ENCODE measurements around the gene MPDZ.

Gene MPDZ

DNA sequence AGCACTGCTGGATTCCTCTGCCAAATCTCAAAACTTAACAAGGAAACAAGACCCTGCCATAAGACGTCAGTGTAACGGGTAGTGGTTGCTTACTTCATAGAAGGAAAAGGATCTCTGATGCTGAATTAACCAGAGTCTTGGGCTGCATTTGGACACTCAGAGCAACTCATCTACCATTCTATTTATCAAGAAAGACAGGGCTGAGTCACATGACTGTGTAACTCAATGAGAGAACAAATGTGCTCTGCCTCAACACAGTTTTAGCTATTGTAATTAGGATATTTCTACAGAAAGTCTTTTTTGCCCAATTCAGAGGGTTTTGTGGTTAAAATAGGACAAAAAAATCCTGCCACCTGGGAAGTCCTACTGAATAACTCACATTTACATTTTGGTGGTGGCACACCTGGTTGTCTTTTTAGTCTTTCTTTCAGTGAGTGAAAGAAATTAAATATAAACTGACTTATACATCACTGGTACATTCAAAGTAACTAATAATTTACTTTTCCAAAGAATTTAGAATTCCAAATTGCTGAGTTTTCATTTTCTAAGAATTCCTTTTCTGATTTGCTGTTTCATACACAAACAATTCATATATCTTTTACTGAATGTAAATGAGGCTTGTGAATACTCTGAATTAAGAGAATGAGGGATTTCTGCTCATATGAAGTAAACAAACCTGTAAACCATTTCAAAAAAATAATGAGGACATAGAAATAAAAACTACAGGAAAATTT lies 104.4 kb downstream of the MPDZ start:
- DNase-seq = no peak

DNA sequence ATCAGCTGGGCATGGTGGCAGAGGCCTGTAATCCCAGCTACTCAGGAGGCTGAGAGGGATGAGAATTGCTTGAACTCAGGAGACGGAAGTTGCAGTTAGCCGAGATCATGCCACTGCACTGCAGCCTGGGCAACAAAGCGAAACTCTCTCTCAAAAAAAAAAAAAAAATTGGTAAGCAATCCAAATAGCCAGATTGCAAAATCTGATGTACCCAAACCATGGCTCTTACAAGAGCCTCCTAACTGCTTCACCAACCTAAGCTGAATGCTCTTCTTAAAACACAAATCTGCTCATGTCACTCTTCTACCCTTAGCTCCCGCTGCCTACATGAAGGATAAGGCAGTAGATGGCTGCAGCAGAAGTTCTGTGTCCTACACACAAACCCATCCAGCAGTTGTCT lies 105.9 kb downstream of the MPDZ start:
- no peak for DNase-seq

DNA sequence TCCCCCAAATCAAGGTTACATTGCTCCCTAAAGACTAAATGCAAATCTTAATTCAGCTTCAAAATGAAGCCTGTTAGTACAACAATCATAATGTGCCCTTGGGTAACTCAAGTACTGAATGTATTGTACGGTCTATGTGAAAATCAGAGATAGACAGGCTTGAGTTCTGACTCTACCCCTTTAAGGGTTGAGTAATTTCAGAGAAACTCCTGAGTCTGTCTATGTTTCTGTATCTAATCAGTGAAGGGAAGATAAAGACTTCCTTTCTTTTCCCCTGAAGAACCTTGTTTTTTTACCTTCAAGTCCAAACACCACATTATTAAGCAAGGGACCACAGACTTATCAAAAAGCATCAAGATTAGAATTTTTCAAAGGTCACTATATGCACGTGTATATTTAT lies 108.2 kb downstream of the MPDZ start:
- DNase-seq = no peak

DNA sequence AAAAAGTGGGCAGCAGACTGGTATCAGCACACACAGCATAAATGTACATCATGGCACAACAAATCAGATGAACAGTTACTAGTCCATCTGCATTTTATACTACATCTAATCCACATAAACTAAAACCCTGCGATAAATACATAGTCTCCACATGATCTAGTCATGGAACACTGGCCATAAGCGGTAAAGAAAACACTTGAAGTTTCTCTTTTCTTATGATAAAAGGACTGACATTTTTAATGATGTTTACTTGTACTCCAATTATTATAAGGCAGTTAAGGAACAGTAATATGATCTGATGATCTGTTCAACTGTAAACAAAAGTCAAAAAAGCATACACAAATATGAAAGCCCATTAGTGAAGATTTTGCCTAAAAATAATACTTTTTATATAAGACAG lies 112.5 kb downstream of the MPDZ start:
- DNase-seq = no peak

DNA sequence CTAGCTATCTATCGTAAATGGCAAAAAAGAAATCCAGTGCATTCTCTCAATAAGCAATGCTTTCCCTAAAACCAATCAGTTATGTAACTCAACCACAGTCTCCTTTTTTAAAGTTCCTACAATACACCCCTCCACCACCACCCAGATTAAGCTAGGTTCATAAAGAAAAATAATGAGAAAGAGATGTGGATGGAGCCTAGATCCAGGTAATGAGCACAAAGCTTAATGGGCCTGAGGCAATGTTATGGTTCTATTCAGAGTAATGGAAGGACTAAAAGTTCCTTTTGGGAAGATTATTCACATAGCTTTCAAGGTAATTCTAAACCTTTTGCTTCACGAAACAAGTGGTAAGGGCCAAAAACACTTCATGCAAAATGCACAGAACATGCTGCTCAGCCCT lies 113.5 kb downstream of the MPDZ start:
- no peak for DNase-seq

DNA sequence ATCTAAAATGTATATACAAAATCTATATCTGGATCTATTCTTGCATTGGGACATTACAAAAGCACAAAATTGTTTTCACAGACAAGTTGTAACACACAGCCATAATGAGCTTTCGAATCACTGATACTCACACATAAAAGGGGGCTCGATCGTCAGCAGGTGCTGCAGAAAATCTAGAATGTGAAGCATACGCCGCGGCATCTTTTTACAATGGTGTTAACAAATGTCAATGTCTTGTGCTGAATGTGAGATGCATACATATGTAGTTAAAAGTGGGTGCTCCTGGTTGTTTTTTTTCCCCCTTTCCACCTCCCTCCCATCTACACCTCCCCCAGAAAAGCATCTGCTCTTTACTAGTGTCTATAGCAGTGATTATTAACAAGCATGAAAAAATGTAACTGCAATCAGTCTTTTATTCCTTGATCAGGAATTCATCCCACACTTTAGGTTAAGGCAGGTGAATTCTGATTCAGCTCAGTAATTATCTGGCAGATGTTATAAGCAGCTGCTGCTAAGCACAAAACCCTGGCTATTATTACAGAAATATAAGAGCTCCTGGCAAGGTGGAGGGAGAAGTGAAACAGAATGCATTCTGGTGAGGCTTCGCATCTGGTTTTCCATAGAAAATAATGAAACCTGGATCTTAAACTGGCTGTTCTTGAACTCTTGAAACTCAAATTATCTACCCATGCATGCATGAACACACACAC lies 114.1 kb downstream of the MPDZ start:
- DNase-seq = no peak

DNA sequence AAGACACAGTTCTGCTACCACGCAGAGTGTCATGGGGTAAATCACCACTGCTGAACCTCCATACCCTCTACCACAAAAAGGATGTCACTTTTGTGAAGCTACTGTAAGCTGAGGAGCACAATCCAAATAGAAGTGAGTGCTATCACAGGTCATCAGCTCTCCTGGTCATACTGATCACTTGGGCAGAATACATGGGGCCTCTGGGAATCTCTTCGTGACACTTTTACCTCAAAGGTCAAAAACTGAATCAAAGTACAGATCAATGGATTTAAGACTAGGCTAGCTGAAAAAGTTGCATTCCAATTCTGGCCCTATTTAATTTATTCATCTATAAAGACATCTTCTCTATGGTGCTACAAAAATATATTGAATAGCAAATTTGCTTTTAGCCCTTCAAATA lies 115.5 kb downstream of the MPDZ start:
- DNase-seq = no peak

DNA sequence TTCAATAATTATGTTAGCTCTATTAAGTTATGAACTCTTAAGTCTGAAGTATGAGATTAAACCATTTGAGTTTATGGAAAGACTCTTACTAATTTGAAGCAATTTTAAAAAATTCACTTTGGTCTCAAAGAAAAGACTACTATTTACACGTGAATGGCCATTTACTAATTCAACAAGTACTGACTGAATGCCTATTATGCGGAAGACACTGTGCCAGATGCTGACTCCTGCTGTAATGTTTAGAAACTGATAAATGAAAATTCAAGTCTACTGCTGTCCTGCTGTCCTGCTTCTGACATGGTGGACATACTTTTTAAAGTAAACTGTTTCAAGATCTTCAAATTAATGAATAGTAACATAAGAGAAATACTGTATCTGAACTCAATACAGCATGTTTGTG lies 116.2 kb downstream of the MPDZ start:
- DNase-seq = no peak

DNA sequence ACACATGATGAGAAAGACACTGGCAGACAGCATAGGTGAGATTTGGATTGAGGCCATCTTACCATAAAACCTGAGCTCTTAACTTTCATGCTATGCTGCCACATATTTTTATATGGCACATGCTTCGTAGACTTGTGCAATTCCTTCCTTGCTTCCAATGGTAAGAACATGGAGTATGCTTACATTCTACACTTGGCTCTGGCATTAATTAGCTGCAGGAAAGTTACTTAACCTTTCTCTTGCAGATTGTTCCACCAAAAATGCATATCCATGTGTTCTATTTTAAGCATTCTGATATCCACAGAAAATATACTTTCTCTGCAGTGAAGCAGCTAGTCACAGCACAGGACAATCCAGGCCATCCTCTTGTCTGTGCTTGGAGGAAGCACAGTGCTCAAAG lies 119.4 kb downstream of the MPDZ start:
- no peak for DNase-seq

DNA sequence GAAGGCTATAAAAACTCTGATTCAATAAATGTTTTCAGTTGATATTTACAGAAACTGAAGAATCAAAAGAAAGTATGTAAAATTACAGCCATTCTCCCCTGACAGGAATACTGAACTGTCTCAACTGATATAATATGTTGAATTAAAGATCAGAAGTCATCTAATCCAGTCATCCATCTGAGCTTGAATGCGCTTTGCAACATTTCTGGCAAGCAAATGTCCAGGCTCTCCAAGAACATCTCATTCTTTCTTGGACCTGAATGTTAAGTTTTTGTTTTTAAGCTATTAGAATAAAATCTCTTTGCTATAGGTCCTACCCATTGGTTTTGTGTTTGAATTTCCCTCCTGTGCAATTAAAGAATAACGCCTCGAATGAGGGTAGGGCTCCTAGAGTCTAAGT lies 120.5 kb downstream of the MPDZ start:
- DNase-seq = no peak

DNA sequence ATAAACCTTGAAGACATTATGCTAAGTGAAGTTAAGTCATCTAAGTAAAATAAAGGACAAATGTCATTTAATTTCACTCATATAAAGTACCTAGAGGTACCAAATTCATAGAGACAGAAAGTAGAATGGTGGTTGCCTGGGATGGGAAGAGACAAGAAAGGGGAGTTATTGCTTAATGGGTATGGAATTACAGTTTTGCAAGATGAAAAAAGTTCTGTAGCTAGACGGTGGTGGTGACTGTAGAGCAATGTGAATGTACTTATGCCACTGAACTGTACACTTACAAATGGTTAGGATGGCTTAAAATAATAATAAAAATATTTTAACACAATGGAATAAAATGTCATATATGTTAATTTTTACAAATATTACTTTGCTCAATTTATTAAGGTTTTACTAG lies 128.0 kb downstream of the MPDZ start:
- DNase-seq = no peak

DNA sequence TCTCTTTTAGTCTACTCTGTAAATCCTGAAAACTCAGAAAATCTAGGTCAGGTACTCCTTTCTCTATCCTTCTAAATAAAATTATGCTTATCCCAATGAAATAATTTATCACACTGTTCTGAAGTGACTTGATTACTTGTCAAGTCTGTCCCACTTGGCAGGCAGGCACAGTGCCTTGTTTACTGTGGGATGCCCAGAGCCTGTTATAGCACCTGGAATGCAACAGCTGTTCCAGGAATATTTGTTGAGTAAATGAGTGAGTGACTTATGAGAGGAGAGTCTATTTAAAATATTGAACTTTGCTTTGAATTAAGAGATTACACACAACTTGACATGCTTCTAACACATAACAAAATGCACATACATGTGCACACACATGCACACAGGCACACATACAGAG lies 130.0 kb downstream of the MPDZ start:
- DNase-seq = no peak

DNA sequence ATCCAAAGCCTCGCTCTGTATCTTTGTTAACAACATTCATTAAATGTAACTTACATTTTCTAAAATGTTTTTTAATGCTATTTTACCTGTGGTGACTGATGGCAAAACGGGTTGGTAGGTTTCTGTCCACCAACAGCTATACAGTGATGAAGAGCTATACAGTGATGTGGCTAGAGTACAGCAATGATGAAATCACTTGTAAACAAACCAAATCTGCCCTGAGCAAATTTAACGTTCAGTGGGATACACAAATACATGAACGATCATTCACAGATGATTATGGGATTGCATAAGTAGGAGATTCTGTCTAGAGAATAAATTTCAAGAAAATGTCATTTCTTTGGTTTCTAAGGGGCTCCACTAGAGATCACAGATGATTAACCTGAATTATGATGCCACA lies 132.7 kb downstream of the MPDZ start:
- no peak for DNase-seq

DNA sequence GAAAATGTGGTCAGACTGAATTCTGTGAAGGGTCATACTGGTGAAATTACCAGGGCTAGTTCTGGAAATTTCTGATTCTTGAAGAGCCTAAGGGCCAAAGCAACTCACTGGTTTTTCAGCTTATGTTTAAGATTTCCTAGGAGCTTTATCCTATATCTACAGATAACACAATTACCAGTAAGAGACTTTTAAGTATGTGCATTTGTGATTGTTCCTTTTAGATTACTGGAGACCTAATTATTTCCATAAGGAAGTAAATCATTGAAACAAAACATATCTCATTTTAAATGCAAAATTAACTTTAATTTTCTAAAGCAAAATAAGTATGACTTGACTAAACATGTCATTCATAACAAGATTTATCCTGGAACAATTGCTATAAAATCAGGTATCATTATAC lies 134.2 kb downstream of the MPDZ start:
- no peak for DNase-seq

DNA sequence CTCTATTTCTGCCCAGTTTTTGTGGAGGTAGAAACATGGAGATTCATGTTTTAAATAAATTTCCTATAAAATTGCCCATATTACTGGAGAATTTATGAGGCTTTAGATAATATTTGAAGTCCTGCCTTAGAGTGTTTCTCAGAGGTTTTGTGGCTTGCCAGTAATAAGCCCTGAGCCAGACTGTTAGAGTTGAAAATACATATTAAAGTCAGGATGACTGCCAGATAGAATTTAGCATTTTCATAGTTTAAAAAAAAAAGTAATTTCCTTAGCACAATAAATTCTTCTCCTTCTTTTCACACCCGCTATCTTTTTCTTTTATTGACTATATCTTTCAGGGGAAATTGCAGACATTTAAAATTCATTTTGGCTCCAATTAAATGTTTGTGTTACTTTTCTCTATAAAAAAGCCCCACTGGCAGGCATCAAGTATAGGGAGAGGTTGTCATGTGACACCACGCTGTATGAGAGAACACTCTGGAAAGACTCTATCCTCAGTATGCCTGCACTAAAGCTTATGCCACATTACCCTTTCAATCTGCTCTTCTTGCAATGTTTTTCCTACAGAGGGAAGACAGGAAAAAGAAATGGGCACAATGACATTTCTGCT lies 135.2 kb downstream of the MPDZ start:
- no peak for DNase-seq

DNA sequence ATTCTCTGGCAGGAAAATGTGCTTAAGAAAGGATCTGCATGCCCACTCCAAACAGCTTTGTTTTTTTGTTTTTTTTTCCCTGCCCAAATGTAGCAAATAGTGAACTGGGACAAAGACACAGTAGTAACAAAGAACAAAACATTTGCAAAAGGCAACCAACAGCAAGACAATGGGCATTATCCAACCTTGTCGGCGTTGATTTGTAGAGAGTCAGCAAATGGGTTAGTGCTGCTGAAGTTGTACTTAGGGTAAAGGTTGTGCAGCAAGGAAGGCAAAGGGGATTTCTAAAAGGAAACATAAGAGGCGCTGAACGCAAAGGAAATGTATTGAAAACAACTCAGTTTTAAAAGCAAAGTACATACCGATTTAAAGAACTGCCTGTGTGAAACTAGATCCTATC lies 136.2 kb downstream of the MPDZ start:
- no peak for DNase-seq

DNA sequence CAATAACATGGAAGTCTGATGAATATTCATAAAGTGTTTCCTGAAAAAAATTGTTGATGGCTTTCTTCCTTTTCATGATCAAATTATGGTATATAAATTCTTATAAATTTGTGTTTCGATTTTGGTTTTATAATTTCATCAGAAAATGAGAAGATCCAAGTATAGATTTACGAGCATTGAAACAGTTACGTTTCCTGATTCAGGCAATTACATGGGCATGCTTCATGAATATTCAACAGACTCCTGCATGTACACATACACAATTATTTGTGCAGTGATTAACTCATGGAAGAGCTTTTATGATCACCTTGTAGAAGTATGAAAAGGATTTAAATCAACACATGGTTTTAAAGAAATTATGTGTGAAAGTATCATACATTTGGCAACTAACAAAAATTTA lies 136.7 kb downstream of the MPDZ start:
- no peak for DNase-seq

DNA sequence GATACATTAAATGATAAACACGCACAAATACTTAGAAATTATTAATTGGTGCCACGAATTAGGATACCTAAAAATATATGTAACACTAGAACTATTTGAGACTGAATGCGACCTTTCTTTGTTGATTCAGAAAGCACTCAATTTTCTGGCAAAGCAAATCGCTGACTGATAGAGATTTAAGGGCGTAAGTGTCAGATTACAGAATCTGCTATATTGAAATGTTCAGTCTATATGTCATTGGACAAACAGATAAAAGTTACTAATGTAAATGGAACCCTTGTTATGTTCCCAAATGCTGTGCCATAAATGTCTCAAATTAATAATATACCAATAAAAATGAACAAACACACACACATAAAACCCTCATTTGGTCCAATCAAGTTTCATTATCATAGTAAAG lies 137.9 kb downstream of the MPDZ start:
- DNase-seq = no peak

DNA sequence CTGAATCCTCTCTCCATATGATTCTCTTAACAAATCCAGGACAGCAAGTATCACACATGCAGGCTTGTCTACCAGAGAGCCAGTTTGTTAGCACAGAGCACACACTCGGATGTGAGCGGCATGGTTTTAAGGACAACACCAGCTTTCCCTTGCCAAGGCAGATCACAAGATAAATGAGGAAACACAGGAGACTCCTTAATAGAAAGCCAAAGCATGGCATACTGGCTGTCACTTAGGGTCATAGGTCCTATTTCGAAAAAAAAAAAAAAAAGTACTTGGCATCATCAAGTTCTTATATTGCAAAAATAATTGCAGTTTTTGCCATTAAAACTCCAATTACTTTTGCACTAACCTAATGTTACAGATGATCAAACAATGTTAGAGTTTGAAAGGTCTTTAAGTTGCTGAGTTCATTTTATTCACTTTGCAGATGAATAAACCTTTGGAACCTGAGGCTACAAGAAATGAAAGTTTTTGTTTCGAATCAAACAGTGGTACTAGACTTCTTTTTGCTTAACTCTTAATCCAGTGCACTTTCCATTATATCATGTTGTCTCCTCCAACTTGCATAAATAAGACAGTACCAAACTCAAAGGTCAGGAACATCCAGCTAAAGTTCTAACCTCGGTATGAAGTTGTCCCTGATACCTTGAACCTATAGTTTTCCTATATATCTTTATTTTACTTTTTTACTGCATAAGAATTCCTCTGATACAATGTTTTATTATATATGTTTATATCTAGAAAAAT lies 138.5 kb downstream of the MPDZ start:
- DNase-seq = no peak

DNA sequence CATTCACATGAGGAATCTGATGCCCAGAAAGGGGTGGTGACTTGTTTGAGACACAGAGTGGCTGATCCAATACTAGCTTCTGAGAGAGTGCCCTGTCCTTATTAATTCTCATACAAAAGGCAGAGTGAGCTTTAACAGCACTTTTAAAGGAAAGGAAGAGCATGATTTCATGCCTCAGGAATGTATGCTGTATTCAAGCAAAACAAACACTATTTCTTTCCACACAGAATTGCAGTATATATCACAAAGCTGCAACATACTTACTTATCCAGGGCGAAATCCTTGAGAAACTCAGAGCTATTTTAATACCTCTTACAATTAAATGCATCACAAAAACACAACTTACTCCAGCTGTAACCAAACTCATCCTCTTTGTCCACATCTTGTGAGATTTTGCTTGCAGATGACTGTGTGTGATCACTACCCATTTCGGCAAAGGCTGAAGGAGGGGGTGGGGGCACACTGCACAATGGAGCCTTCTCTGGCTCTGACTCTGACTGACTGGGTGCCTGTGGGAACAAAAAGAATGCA lies 139.8 kb downstream of the MPDZ start:
- no peak for DNase-seq

DNA sequence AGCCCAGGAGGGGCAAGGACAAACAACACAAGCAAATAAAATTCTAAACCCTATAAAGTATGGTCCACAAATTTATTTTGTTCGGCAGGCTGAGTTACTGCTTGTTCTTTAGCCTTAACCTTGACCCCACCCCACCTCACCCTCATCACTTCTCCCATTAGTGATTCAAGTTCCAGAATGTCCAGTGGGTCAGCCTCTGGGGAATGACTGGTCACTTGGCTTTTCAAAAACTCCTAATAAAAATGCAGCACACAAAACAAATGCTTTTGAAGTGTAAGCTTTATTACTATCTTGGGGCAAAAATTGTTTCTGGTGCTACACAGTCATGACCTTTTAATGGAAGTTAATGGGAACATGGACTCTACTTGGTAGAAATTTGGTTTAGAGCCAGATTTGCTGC lies 142.1 kb downstream of the MPDZ start:
- DNase-seq = no peak

DNA sequence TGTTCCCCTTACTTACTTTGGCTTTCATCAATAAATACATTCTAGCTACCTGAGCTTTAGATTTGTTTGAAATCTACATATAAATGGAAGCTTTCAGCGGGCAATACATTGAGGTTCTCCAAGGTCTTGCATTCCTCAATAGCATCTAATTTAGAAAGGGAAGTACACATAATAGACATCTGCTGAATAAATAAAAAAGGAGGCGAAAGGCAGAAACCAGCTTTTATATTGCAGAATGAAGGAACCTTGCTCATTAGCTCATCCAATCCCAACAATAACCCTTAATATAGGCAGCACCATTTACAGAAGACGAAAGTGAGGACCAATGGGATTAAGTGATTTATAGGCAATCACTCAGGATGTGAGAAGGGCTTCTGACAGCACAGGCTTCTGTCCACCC lies 147.5 kb downstream of the MPDZ start:
- no peak for DNase-seq

DNA sequence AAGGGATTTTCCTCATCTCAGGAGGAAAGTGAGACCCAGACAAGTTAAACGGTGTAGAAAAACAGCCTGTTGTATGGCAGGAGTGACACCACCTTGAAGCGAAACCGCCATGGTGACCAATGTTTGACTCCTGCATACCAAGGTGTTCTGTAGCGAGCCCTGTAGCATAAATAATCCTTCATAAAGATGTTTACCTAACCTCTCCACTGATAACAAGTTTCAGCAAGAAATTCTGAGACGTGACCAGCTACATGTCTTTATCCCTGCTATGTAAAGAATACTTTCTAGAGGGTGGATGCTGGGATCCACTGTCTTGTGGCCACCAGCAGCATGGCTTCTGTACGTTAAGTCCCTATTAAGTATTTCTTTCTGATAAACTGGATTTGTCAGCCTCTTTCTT lies 148.1 kb downstream of the MPDZ start:
- no peak for DNase-seq
